Mucosa of descending colon (tissue), 3 donors: ENCODE data around the gene DNAJC22. TPM values are rescaled to one million over a fixed set of nuclear protein-coding genes. Genes with fewer than 3 reads are reported as not detected.

Experiments
- ATAC-seq: fragments of 200-7000 bp; cut with Tn5 transposase; one replicate; pipeline ENCODE4 v1.9.1; 2020; ENCODE audit warnings: mild to moderate bottlenecking, moderate library complexity
- DNase-seq, 3 donors: peaks; one replicate each; pipeline ENCODE4 v3.0.0-alpha.2; 2020
- H3K36me3 ChIP-seq: fragments of 200-600 bp; one replicate; pipeline ENCODE4 v1.8.0; 2021; ENCODE audit warnings: low read depth, mild to moderate bottlenecking
- H3K4me1 ChIP-seq: fragments of 200-600 bp; one replicate; pipeline ENCODE4 v1.8.0; 2021; ENCODE audit warnings: low read depth, mild to moderate bottlenecking
- H3K4me3 ChIP-seq: fragments of 200-600 bp; one replicate; pipeline ENCODE4 v1.8.0; 2021; ENCODE audit warnings: mild to moderate bottlenecking
- H3K9me3 ChIP-seq: fragments of 200-600 bp; one replicate; pipeline ENCODE4 v1.8.0; 2021; ENCODE audit warnings: mild to moderate bottlenecking
- intact Hi-C, 2 donors: fragments of 100-400 bp; cut with DNase I in 1 of 2; cut with micrococcal nuclease in 1 of 2; formaldehyde crosslinking; loops; one replicate each; pipeline versions ENCODE4 v1.11.0 to v1.11.1; 2022; cut with DNase I, micrococcal nuclease
- total RNA-seq, 3 donors: library from RNA; stranded (reverse); fragmentation: NEBNext Ultra II Directional in 2 of 3; extraction: Animal tissue kit (Norgen Biotek cat#: 25700) in 2 of 3; gene quantifications; one replicate each; pipeline versions ENCODE4 v1.2.1 to v1.2.4, GENCODE V29; 2021 to 2023
- TF ChIP-seq, protein P1 (sequence below): fragments of 200-600 bp; IDR thresholded peaks from one replicate; pipeline ENCODE4 v1.8.0; 2022; ENCODE audit warnings: antibody characterized with exemption, mild to moderate bottlenecking
- donor health status: DM: no; HTN: no; CAD: no; lungs with moderate emphysema.
- donor health status: DM: no; HTN: no; CAD: no.
- donor health status: DM: no; HTN: yes; CAD: no.

The DNAJC22 gene
- total RNA-seq, 3 donors from 2014 or later: 6.7 to 45.7 (median 37.0) TPM

DNA sequence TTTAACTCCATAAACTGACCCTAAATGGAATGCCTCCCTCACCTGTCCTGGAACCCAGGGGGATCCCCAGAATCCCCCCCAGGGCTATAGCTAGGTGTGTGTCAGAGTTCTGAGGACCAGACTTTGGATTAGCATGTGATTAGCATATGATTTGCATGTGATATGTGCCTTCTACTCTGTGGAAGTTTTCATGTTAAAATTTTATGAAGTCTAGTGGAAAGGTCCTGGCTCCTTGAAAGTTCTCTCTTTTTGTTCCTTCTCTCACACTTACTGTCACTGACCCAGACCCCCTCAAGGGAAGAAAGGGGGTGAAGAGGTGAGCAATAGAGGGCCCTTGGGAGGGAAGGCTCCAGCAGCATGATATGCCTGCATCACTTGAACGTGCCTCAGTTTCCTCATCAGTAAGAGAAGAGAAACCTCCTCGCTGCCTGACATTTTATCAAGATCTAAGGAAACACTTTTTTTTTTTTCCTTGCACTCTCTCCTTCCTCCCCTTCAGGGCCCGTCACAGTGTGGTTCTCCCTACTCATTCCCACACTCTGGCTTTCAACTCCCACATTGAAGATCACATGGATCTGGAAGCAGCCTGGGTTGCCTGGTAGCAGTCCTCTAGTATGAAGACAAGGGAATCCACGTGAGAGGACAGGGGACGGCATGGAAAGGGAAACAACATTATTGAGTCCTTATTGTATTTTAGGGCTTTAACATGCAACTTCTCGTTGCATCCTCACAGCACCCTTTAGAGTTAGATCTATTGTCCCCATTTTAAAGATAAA, 6.4 kb upstream of the DNAJC22 start:
- Histone ChIP-seq H3K4me1 (peaks cover 34% of the 10 kb centered on the region), H3K36me3 (no peaks in the 10 kb centered on the region), H3K4me3 (no peak overlapping the region), H3K9me3 (no peaks in the 10 kb centered on the region)
- DNase-seq (no peak), ATAC-seq (no peak)
- intact Hi-C loops: loop anchor here in 1 of 2 donors (10.0 kb wide), 1 partner anchor 55 kb away; no protein-coding TSS in a partner anchor
- TF ChIP-seq, protein P1, sequence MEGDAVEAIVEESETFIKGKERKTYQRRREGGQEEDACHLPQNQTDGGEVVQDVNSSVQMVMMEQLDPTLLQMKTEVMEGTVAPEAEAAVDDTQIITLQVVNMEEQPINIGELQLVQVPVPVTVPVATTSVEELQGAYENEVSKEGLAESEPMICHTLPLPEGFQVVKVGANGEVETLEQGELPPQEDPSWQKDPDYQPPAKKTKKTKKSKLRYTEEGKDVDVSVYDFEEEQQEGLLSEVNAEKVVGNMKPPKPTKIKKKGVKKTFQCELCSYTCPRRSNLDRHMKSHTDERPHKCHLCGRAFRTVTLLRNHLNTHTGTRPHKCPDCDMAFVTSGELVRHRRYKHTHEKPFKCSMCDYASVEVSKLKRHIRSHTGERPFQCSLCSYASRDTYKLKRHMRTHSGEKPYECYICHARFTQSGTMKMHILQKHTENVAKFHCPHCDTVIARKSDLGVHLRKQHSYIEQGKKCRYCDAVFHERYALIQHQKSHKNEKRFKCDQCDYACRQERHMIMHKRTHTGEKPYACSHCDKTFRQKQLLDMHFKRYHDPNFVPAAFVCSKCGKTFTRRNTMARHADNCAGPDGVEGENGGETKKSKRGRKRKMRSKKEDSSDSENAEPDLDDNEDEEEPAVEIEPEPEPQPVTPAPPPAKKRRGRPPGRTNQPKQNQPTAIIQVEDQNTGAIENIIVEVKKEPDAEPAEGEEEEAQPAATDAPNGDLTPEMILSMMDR: no peak

- DNase-seq (no peak), ATAC-seq (no peak)
- Histone ChIP-seq H3K9me3 (no peaks in the 10 kb centered on the region), H3K4me3 (no peak overlapping the region), H3K4me1 (peaks cover 43% of the 10 kb centered on the region), H3K36me3 (no peaks in the 10 kb centered on the region)
- TF ChIP-seq, protein P1: no peak
- intact Hi-C loops: loop anchor here in 1 of 2 donors (10.0 kb wide), 1 partner anchor 56 kb away; no protein-coding TSS in a partner anchor
Measured at GRCh38 chr12:49340971-49341776, 5.5 kb upstream of the DNAJC22 start.

DNA sequence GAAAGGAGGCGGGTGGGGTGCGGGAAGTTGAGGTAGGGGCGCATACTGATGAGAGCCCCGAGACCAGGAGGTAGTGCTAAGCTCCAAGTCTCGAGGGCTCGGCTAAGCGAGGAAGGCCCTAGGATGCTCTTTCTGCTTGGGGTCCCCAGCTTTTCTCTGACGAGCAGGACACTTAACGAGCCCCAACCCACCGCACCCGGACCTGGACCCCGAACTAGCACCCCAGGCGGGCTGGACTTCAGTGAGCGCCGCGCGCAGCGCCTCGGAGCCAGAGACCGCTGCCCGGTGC, 5.0 kb upstream of the DNAJC22 start:
- H3K4me1 ChIP-seq: peaks cover 44% of the 10 kb centered on the region

GRCh38 chr12:49342066-49342913, 4.4 kb upstream of the DNAJC22 start:
- intact Hi-C loops: loop anchor here in 1 of 2 donors (10.0 kb wide), 1 partner anchor 57 kb away; no protein-coding TSS in a partner anchor
- no peak overlapping the region for H3K4me3 ChIP-seq
- TF ChIP-seq, protein P1: peak; percentile 84
- ATAC-seq (peak; percentile 80), DNase-seq (peak; percentile 83 to 88 (median 86))
- H3K9me3 ChIP-seq: no peaks in the 10 kb centered on the region
- peaks cover 47% of the 10 kb centered on the region for H3K4me1 ChIP-seq
- H3K36me3 ChIP-seq: no peaks in the 10 kb centered on the region

More for the DNA sequence above, 5.0 kb upstream of the DNAJC22 start:
- DNase-seq (no peak), ATAC-seq (no peak)
- Histone ChIP-seq H3K9me3 (no peaks in the 10 kb centered on the region), H3K36me3 (no peaks in the 10 kb centered on the region), H3K4me3 (no peak overlapping the region)
- intact Hi-C loops: loop anchor here in 1 of 2 donors (10.0 kb wide), 1 partner anchor 57 kb away; no protein-coding TSS in a partner anchor
- TF ChIP-seq, protein P1: no peak
